Left lung (tissue), 10 donors: ENCODE results near the gene STK24. TPM values are rescaled to one million over a fixed set of nuclear protein-coding genes. Genes with fewer than 3 reads are reported as not detected.

Experiments
- ATAC-seq: fragments of 200-7000 bp; cut with Tn5 transposase; one replicate; pipeline ENCODE4 v1.9.1; 2020; ENCODE audit warnings: moderate library complexity
- DNase-seq, 4 donors: peaks; one replicate each; pipeline ENCODE4 v3.0.0-alpha.2; 2013 to 2020
- H3K27ac ChIP-seq, 2 donors: fragments of 200-600 bp; sonication (generic) in 1 of 2; one replicate each; pipeline versions ENCODE4 v1.5.0 to v1.8.0; 2020 to 2021
- H3K27me3 ChIP-seq, 2 donors: fragments of 200-600 bp; sonication (generic) in 1 of 2; one replicate each; pipeline versions ENCODE4 v1.5.0 to v1.8.0; 2020 to 2021
- H3K36me3 ChIP-seq, 2 donors: fragments of 200-600 bp; sonication (generic) in 1 of 2; one replicate each; pipeline versions ENCODE4 v1.5.0 to v1.8.0; 2020 to 2021
- H3K4me1 ChIP-seq, 2 donors: fragments of 200-600 bp; one replicate each; pipeline ENCODE4 v1.8.0; 2021
- H3K4me3 ChIP-seq, 2 donors: fragments of 200-600 bp; sonication (generic) in 1 of 2; one replicate each; pipeline versions ENCODE4 v1.5.0 to v1.8.0; 2020 to 2021; ENCODE audit warnings: mild to moderate bottlenecking in 1 of 2
- H3K9me3 ChIP-seq, 2 donors: fragments of 200-600 bp; sonication (generic) in 1 of 2; one replicate each; pipeline versions ENCODE4 v1.5.0 to v1.8.0; 2020 to 2021
- CTCF ChIP-seq, 2 donors: fragments of 200-600 bp; sonication (generic) in 1 of 2; IDR thresholded peaks; one replicate each; pipeline versions ENCODE4 v1.5.0 to v1.8.0; 2021; ENCODE audit warnings: antibody characterized with exemption in 2 of 2
- intact Hi-C, 2 donors: fragments of 100-400 bp; cut with DNase I; formaldehyde crosslinking; loops; one replicate each; pipeline versions ENCODE4 v1.11.2 to v1.14.2; 2022
- polyA plus RNA-seq, 6 donors: library from polyadenylated mRNA; unstranded; fragments of 120-200 nt; gene quantifications; one replicate each; pipeline ENCODE4 v1.2.1, GENCODE V29; 2013; ENCODE audit not compliant: insufficient read length in 6 of 6
- total RNA-seq, 2 donors: library from RNA; stranded (reverse); fragmentation: NEBNext Ultra II Directional; extraction: Animal tissue kit (Norgen Biotek cat#: 25700); gene quantifications; one replicate each; pipeline ENCODE4 v1.2.1, GENCODE V29; 2021
- donor health status: DM: no; HTN: yes; CAD: no.
- donor health status: DM: no; HTN: no; CAD: no.

STK24 gene
- total and polyA plus RNA-seq, 8 donors = 65.6 to 84.0 (median 75.0) TPM

GRCh38 chr13:98398581-98398980, 178.3 kb downstream of the STK24 start:
- ATAC-seq = no peak
- H3K9me3 ChIP-seq = no peaks in the 10 kb centered on the region

GRCh38 chr13:98397861-98398260, 179.0 kb downstream of the STK24 start:
- Histone ChIP-seq H3K4me1 (no peaks in the 10 kb centered on the region), H3K27me3 (no peaks in the 10 kb centered on the region), H3K27ac (no peak overlapping the region), H3K9me3 (no peaks in the 10 kb centered on the region), H3K4me3 (no peak overlapping the region), H3K36me3 (peaks cover 0 to 29% of the 10 kb centered on the region in 2 donors)
- TF ChIP-seq CTCF (IDR thresholded peaks at IDR 0.05) = no peak
- DNase-seq = no peak
- no peak for ATAC-seq
- intact Hi-C loops = no loop called here

More at GRCh38 chr13:98398581-98398980, 178.3 kb downstream of the STK24 start:
- H3K4me3 ChIP-seq = no peak overlapping the region
- TF ChIP-seq CTCF (IDR thresholded peaks at IDR 0.05) = no peak
- no peak overlapping the region for H3K27ac ChIP-seq
- no peak for DNase-seq
- H3K27me3 ChIP-seq = no peaks in the 10 kb centered on the region
- H3K4me1 ChIP-seq = no peaks in the 10 kb centered on the region
- peaks cover 0 to 26% of the 10 kb centered on the region in 2 donors for H3K36me3 ChIP-seq
- intact Hi-C loops = no loop called here

GRCh38 chr13:98397221-98397620, 179.7 kb downstream of the STK24 start:
- Histone ChIP-seq H3K27me3 (no peaks in the 10 kb centered on the region), H3K4me3 (no peak overlapping the region), H3K36me3 (peaks cover 0 to 29% of the 10 kb centered on the region in 2 donors), H3K27ac (no peak overlapping the region), H3K4me1 (no peaks in the 10 kb centered on the region), H3K9me3 (no peaks in the 10 kb centered on the region)
- no peak for TF ChIP-seq CTCF (IDR thresholded peaks at IDR 0.05)
- intact Hi-C loops = no loop called here
- DNase-seq (peak in 1 of 4 donors; percentile 25), ATAC-seq (peak; percentile 42)

GRCh38 chr13:98396071-98396710, 180.7 kb downstream of the STK24 start:
- intact Hi-C loops = no loop called here
- no peak for ATAC-seq
- TF ChIP-seq CTCF (IDR thresholded peaks at IDR 0.05) = no peak

More at GRCh38 chr13:98396071-98396710, 180.7 kb downstream of the STK24 start:
- Histone ChIP-seq H3K4me1 (no peaks in the 10 kb centered on the region), H3K4me3 (no peak overlapping the region), H3K27me3 (no peaks in the 10 kb centered on the region), H3K9me3 (no peaks in the 10 kb centered on the region), H3K27ac (no peak overlapping the region), H3K36me3 (peaks cover 0 to 29% of the 10 kb centered on the region in 2 donors)
- DNase-seq = no peak

Other genes starting within 250 kb of the STK24 start
- gene SLC15A1, start 175.6 kb upstream of the STK24 start, total RNA-seq = not detected
- gene SLC15A1, start 175.6 kb upstream of the STK24 start, polyA plus RNA-seq = under 1 TPM; 0.61 to 0.94 (median 0.80) TPM